Measurements from ENCODE around the gene BCL11B. TPM values are rescaled to one million over a fixed set of nuclear protein-coding genes. Genes with fewer than 3 reads are reported as not detected.

Gene BCL11B
- total RNA-seq, 2 experiments from 2014 or later, result 31.3 to 32.1 TPM

DNA sequence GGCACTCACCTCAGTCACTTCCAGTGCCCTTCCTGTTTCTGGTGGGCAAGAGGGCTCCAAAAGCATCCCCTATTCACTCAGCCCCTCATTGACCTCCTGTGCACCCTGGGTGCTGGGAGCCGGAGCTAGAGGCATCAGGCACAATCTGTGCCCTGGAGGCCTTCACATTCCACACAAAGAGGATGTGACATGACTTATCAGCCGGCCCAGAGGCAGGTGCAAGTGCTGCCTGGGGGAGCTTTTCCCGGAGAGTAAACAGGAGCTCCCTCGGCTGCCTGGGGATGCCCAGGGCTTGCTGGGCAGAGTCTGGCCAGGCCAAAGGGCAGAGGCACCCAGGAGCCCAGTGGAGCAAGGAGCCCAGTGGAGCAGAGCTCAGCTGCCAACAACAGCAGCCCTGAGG, 64.5 kb downstream of the BCL11B start:
- ChIA-PET POLR2A (interaction anchor here (1.0 to 1.1 kb wide), 2 partner anchors 18 to 23 kb away, joined by 3 read pairs; no protein-coding TSS in a partner anchor), CTCF (interaction anchor here (1.0 to 2.3 kb wide), 3 partner anchors 23 to 246 kb away, joined by 3 to 6 read pairs (median 4); no protein-coding TSS in a partner anchor)

DNA sequence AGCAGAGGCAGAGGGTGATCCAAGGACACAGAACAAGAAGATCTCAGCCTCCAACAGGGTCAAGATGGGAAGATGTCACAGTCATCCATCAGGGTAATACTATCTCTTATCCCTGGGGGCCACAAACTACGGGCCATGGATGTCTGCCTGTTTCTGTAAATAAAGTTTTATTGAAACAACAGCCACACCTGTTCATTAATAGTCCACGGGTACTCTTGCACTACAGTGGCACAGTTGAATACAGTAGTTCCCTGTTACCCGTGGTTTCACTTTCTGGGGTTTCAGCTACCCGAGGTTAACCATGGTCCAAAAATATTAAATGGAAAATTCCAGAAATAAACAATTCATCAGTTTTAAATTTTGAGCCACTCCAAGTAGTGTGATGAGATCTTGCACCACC, 65.9 kb downstream of the BCL11B start:
- ChIA-PET CTCF (interaction anchor here (1.3 to 2.3 kb wide), 3 partner anchors 24 to 60 kb away, joined by 3 to 6 read pairs (median 4); no protein-coding TSS in a partner anchor), POLR2A (no interaction called here)

DNA sequence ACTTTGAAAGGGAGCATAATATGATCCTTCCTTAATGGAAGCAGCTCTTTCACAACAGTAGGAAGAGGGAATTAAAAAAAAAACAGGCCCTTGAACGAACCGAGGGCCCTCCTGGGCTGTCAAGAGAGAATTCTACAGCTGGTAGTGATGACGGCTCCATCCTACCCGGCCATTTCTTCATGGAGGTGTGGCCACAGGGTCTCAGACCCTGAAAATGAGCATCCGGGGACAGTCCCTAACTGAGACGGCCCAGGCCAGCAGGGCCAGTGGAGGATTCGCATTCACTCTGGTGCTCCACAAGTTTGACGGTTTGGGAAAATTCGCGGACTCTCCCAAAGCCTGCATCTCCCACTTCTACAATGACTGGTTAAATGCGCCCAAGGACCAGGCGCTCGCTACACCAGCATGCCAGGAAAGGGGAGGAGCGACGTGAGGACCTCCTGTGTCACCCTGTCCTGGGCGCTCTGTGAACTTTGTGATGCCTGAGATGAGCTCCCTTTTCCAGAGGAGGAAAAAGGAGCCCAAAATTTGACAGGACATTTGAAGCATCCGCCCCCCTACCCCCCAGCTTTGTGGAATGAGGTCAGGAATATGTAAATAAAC, 66.8 kb downstream of the BCL11B start:
- ChIA-PET CTCF (interaction anchor here (1.3 to 2.3 kb wide), 2 partner anchors 27 to 61 kb away, joined by 3 to 6 read pairs; no protein-coding TSS in a partner anchor), POLR2A (no interaction called here)

DNA sequence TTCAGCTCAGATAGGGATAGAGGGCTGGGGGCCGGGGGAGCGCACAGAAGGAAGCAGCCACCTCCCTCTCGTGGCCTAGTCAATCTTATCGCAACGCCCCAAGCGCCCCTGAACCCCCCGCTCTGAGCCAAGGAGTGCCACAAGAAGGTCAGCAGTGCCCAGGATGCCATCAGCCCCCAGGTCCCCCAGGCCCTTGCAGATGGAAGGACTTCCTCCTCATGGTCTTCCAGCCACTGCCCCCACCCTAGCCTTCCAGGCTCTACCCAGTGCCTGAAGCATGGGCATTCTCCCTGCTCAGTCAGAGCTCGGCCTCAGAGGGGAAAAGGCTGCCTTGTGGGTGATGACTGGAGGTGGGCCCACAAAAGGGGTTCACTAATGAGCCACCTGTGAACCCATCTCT, 68.2 kb downstream of the BCL11B start:
- ChIA-PET POLR2A (interaction anchor here (0.5 kb wide), 1 partner anchor 59 kb away, joined by 3 read pairs; no protein-coding TSS in a partner anchor), CTCF (interaction anchor here (1.5 to 2.6 kb wide), 2 partner anchors 26 to 31 kb away, joined by 3 to 11 read pairs; no protein-coding TSS in a partner anchor)

DNA sequence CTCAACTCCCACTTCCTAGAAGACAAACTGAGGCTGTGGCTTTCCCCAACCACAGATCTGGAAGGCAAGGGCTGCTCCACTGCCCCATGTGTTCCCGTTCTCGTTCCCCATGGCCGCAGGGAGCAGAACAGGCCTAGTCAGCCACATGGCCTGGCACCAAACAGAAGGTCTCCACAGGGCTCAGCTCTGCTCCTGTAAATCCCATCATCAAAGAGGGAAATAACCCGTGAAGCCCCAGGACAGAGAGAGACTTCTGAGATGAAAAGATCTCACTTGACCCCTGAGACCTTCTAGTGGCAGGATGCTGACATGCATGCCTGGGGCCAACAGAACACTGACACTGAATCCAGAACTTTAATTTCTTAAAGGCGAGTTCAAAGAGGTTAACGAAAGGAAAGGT, 68.9 kb downstream of the BCL11B start:
- ChIA-PET POLR2A (no interaction called here), CTCF (interaction anchor here (1.2 to 2.6 kb wide), 4 partner anchors 9 to 27 kb away, joined by 3 to 11 read pairs (median 4); no protein-coding TSS in a partner anchor)

DNA sequence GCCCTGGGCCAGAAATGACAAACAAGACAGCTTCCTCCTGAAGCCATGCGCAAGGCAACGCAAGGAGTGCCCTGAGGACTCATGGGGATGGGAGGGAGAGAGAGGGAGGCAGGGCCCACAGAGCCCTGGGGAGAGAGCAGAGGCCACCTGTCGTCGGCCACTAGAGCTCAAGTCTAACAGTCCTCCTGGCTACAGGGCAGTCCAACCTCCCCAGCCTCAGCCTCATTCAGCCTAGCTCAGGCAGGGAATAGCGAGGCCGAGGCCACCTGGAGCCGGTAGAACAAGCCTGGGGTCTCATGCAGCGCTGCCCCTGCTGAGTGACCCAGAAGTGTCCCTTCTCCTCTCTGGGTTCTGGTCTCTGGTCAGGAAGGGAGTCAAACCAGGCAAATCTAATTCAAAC, 69.5 kb downstream of the BCL11B start:
- ChIA-PET POLR2A (no interaction called here), CTCF (interaction anchor here (1.2 to 2.6 kb wide), 4 partner anchors 9 to 28 kb away, joined by 3 to 11 read pairs (median 4); no protein-coding TSS in a partner anchor)

DNA sequence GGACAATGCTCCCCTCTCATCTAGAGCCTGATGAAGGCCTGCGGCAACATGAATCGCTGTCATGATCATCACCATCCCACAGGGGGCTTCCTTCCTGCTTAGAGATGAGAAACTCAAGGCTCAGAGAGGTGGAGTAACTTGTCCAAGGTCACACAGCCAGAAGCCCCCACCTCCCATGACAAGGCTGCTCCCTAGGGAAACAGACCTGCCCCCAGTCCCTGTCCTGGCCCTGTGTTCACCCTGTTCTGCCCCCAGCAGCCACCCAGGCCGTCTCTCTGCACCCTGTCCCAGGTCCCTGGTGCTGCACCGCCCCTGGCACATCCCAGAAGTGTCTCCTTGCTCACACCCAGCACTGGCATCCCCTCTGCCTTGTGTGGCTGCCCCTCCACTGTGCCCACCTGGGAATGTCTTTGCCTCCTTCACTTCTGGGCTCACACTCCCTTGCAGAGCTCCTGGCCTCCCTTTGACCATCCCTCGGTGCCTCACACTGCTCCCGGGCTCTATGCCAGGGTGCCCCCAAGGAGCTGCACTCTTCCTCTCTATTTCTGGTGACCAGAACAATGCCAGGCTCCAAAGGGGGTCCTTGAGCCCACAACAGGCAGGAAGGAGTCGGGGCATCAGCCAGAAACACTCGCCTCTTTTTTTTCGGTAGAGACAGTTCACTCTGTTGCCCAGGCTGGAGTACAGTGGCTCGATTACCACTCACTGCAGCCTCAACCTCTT, 70.5 kb downstream of the BCL11B start:
- POLR2A ChIA-PET, result no interaction called here
- CTCF ChIA-PET, result interaction anchor here (1.2 to 2.6 kb wide), 4 partner anchors 10 to 29 kb away, joined by 3 to 11 read pairs (median 4); no protein-coding TSS in a partner anchor

DNA sequence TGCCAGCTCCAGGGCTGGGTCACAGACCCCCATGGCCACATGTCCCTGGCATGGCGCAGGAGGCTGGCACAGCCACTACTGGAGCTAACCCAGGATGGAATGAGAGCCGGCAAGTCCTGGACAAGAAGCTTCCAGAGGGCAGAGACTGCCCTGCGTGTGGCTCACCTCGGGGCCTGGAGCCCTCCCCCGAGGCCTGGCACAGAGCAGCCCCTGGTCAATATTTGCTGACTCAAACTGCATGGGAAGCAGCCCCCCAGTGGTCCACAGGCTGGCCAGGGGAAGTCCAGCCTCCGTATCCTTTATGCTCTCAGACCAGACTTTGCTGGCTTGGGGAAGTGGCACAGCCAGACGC, 71.4 kb downstream of the BCL11B start:
- POLR2A ChIA-PET, result no interaction called here
- CTCF ChIA-PET, result interaction anchor here (1.5 kb wide), 1 partner anchor 64 kb away, joined by 3 read pairs; no protein-coding TSS in a partner anchor

DNA sequence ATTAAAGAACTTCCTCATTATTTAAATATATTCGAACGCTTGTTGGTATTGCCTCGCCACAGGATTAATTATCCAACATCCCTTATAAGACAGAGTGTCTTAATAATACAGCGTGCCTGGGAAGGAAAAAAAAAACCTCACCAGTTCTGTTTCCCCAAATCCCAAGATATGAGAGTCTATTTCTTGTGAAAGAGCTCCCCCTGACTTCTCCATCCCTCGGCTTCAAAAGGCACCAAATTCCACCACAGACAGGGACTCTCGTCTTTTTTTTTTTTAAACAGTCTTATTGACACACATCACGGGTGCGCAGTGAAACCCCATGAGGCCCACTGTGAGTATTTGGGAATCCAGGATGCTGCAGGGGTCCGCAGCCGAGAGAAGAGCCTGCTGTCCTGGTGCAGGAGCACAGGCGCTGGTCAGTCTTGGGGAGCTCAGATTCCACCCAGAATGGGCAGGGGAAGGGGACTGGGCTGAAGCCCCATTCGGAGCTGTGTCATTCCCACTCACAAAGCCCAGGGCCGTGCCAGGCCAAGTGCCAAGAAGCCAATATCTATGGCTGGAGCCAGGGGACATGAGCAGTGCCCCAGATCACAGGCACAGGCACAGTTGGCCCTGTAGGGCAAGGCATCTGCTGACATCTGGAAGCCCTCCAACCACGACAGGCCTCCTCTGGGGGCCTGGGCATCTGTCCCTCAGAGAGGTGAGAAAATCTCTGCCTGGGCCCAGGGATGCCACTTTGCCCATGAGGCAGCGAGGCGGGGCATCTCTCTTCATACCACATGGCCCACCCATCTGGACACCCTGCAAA, 71.9 kb downstream of the BCL11B start:
- ChIA-PET POLR2A (no interaction called here), CTCF (interaction anchor here (1.5 kb wide), 1 partner anchor 64 kb away, joined by 3 read pairs; no protein-coding TSS in a partner anchor)

DNA sequence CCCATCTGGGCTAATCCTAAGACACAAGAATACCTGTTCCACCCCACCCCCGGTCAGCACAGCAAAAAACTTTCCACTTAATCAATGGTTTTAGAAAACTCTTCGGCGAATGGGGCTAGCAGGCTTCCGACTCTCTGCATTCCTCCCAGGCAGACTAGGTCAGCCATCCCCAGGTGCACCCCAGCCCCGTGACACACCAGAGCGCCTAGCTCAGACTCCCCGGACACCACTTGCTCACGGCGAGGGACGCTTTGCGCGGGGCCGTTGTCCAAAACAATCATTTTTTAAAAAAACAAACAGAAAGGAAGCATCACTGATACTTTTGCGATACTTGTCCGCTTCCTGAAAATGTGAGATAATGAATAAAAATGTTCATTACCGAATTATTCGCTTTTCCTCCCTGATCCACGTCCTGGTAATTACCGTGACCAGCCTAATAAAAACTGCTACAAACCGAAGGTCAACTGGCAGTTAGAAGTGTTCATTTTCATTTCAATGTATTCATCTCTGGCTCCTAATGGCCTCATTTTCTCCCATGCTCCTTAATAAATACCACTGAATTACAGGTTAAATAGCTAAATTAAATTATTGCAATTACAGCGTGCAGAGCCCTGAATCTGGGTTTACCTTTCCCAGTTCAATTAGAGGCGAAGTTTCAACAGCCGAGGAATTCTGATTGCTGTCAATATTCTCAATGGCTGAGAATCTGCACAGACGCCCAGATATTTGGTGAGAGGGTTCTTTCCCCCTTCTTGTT, 73.1 kb downstream of the BCL11B start:
- CTCF ChIA-PET, result no interaction called here
- POLR2A ChIA-PET, result interaction anchor here (1.3 kb wide), 1 partner anchor 10 kb away, joined by 4 read pairs; no protein-coding TSS in a partner anchor

DNA sequence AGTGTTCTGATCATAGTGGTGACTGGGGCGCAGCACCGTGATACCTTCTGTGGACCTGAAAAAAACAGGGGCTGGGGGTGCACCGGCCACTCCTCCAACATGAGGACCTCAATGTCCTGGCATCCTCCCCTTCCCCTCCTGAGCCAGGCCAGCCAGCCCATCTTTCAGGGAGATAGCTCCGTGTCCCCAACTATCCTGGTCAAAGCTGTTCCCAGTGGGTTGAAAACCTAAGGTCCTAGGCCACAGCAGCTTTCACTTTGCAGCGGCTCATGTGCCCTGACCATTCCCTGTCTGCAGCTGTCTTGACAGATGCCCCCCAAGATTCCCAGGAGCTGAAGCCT, 75.7 kb downstream of the BCL11B start:
- ChIA-PET POLR2A (interaction anchor here (0.7 kb wide), 1 partner anchor 39 kb away, joined by 5 read pairs; no protein-coding TSS in a partner anchor), CTCF (no interaction called here)

DNA sequence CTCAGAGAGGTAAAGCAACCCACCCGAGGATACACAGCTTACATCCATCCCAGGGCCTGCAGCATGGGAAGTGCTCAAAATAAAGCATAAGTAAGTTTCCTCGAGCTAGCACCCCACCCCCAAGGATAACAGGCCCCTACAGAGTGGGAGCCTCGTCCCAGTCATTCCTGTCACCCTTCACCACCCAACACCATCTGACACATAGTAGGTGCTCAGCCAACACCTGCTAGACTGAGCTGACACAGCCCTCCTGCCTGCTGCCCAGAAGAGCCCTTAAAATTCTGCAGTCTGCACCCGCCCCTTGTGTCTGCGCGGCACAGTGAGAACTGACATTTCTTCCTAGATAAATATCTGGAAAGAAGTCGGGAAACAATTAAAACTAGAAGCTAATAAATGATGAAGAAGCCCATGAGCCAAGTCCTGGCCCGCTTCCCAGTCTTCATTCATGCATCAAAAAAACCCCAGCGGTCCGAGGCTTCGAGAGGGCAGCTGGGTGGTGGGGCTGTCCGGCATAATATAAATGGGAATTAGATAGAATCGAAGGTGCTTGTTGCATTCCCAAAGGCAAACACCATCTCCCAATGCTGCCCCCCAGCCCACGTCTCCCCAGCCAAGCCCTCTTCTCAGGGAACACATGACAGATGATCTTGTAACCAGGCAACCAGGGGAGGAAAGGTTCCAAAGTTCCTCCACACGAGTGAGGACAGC, 76.2 kb downstream of the BCL11B start:
- POLR2A ChIA-PET, result interaction anchor here (0.7 kb wide), 1 partner anchor 39 kb away, joined by 5 read pairs; no protein-coding TSS in a partner anchor
- CTCF ChIA-PET, result interaction anchor here (0.6 kb wide), 2 partner anchors 24 to 94 kb away, joined by 3 to 4 read pairs; no protein-coding TSS in a partner anchor

DNA sequence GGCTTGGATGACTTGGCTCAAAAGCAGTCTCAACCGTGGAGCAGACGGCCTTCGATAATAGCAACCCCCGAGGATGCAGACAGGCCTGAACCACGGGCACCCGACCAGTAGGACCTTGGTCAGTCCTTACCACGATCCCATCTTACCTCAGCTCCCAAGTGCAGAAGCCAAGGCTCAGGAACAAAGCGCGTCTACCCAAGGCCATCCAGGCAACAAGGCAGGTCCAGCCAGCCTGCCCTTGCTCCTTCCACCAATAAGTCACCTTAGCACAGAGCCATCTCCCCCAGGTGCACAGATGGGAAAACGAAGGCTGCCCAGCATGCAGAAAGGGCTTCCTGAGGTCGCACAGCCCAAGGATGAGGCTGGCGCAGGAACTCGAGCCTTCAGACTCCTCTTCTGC, 77.3 kb downstream of the BCL11B start:
- ChIA-PET POLR2A (no interaction called here), CTCF (interaction anchor here (1.2 to 1.3 kb wide), 2 partner anchors 36 to 45 kb away, joined by 3 read pairs; no protein-coding TSS in a partner anchor)

DNA sequence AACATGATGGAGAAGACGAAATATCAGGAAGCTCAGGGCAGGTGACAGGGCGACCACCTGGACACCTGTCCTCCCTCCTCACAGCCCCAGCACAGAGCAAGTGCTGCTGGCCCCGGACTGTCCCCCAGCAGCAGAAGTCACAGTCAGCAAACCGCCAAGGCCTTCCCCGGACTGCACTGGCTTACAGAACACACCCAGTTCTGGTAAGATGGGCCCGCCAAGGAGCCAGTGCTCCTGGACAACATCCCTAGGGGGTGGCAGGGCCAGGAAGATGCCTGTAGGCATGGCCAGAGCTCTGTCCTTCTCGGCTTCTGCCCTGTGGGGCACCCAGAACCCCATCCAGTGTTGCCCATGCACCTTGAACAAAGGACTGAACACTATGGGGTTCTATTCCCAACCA, 77.9 kb downstream of the BCL11B start:
- ChIA-PET POLR2A (no interaction called here), CTCF (interaction anchor here (1.2 to 1.3 kb wide), 2 partner anchors 36 to 45 kb away, joined by 3 read pairs; no protein-coding TSS in a partner anchor)

DNA sequence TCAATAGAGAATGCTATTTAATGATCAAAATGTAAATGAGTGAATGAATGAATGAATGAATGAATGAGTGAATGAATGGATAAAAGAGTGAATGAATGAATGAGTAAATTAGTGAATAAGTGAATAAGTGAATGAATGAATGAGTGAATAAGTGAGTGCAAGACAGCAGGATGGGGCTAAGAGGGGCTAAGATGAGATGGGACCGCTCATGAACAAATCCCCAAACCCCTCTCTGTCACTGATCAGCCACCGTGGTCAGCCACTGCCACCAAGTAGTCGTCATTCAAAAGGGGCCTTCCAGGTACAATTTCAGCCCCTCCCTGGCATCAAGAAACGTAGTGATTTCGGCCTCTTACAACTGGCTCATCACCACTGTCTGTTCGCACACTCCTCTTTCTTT, 79.2 kb downstream of the BCL11B start:
- CTCF ChIA-PET, result interaction anchor here (1.0 to 1.9 kb wide), 2 partner anchors 38 to 75 kb away, joined by 3 to 7 read pairs; no protein-coding TSS in a partner anchor
- POLR2A ChIA-PET, result interaction anchor here (1.3 to 2.1 kb wide), 2 partner anchors 76 to 1024 kb away, joined by 3 to 10 read pairs; no protein-coding TSS in a partner anchor

DNA sequence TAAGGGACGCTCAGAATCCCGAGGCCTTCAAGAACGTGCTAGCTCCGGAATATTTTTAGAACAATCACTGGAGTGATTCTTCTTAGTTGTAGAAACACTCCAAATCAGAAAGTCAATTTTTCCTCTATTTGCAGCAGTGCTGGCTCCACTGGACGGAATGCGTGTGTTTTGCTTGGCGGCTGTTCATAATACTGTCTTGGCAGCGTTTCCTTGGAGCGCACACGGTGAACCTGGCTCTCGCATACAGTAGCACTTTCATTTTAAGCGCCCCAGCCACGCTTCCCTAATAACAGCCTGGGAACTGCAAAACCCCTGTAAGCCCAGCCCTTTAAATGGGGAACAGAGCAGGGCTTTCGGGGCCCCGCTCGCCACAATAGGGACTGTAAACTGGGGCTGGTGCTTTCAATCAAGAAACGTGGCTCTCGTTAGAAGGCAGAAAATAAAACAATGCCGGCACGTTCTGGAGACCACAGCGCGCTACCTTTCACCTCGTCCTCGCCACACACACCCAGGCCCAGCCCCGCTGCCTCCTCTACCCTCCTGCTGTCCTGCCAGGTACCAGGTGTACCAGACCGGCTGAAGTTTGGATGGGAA, 79.9 kb downstream of the BCL11B start:
- CTCF ChIA-PET, result interaction anchor here (1.9 kb wide), 1 partner anchor 76 kb away, joined by 7 read pairs; no protein-coding TSS in a partner anchor
- POLR2A ChIA-PET, result interaction anchor here (0.8 to 2.1 kb wide), 5 partner anchors 37 to 1023 kb away, joined by 3 to 10 read pairs (median 4); partner anchors contain the start of gene BCL11B

DNA sequence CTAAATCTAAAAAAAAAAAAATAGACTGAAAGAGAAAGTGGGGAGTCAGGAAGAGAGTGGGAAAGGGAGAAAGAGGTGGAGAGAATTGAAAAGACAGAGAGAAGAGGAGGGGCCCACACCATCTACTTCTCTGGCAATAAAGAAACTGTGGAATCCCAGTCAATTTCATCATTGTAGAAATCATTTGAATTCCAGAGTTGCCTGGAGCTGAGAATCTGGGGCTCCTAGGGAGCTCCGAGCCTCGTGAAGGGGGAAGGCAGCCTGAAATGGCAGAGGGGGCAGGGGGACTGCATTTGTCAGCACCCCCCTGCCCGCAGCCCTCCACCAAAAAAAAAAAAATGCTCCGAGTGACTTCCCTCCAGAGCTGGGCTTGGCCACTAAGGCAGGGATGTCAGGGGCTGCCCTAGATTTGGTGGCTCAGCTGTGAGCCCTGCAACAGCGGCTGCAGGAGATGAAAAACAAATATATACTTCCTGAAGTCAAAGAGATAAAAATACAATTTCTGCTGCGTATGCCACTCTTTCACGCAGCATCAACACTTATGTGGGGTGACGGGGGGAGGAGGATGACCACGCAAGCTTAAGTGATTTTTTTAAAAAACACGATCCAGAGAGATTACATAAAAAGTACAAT, 80.5 kb downstream of the BCL11B start:
- CTCF ChIA-PET, result interaction anchor here (1.9 kb wide), 1 partner anchor 77 kb away, joined by 7 read pairs; no protein-coding TSS in a partner anchor

More for the DNA sequence above, 80.5 kb downstream of the BCL11B start:
- POLR2A ChIA-PET, result interaction anchor here (0.6 to 2.1 kb wide), 6 partner anchors 37 to 1022 kb away, joined by 3 to 10 read pairs (median 4); partner anchors contain the start of gene BCL11B

Measured in activated CD8-positive, alpha-beta memory T cell treated with anti-CD3 and anti-CD28 coated beads for 36 hours (primary cell).